Suprapubic skin (tissue), 3 donors: ENCODE data around the gene ATP6V0E1.

ENCODE experiments used
- CTCF ChIP-seq, 2 donors: fragments of 200-600 bp in 1 of 2; fragments of 450-650 bp in 1 of 2; sonication (generic) in 1 of 2; IDR thresholded peaks; one replicate each; pipeline ENCODE4 v1.5.1; 2016 to 2019; ENCODE audit warnings: antibody characterized with exemption in 2 of 2, mild to moderate bottlenecking in 1 of 2, moderate library complexity in 1 of 2
- POLR2A ChIP-seq, 2 donors: fragments of 450-650 bp; IDR thresholded peaks; one replicate each; pipeline ENCODE4 v1.6.1; 2017; ENCODE audit warnings: antibody characterized with exemption in 2 of 2, mild to moderate bottlenecking in 2 of 2, moderate library complexity in 2 of 2

DNA sequence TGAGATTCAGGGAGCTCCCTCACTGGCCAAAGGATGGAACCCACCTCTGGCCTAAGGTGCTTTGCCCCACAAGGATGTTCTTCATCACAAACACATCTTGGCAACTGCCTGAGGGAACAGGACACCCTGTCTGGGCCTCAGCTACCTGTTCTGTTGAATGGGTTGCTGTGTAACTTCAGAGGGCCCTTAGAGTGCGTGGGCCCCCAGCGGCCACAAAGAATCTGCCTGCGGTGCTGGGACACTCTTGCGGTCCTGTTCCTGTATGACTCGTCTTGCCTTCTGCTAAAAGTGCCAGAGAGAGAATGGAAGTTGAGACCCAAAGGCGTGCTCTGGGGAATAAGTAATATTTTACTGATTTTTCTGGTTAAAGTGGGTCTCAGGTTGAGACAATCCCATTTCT is 38.4 kb upstream of the ATP6V0E1 start:
- no peak for TF ChIP-seq CTCF (IDR thresholded peaks at IDR 0.05)
- TF ChIP-seq POLR2A (IDR thresholded peaks at IDR 0.05), result no peak
